HepG2 (cell line): ENCODE measurements around the gene PPP1R9B.

Source experiments
- CEBPB ChIP-seq: IDR thresholded peaks from 2 replicates; pipeline ENCODE4 v1.6.1; 2011; ENCODE audit warnings: low read depth, low read length, improper control_type of control experiment, borderline replicate concordance
- HOXA3 ChIP-seq: sonication (generic); formaldehyde crosslinking; IDR thresholded peaks from 2 replicates; pipeline ENCODE4 v1.5.0; 2020; ENCODE audit warnings: missing genetic modification reagents
- PRDM10 ChIP-seq: sonication (generic); formaldehyde crosslinking; IDR thresholded peaks from 2 replicates; pipeline ENCODE4 v1.4.0; 2020; ENCODE audit warnings: low read depth, missing genetic modification reagents

- TF ChIP-seq CEBPB: no peak
- no peak for TF ChIP-seq PRDM10
- TF ChIP-seq HOXA3 (CRISPR knock-in tag): no peak
Observed at GRCh38 chr17:50198026-50198669, 47.7 kb upstream of the PPP1R9B start.
